Measurements from ENCODE around the gene SLC2A13.

SLC2A13 gene

DNA sequence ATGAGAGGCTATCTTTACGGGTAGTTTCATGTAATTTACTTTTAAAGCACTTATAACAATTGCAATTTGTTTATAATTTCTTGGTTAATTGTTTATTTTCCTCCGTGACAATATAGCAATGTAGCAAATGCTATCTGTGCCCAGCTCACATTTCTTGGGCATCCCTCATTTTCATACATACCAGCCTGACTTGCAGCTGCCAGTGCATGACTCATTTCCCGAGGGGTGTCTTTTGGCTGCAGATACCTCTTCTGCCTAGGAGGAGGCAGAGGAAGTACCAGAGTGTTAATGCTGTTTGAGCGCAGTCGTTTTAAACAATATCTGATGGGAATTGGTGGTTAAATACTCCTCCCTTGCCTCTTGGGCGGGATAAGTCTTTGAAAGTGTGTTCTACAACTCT is 382.1 kb downstream of the SLC2A13 start:
- Histone ChIP-seq H3K36me3 (ENCODE audit: insufficient read depth, low read length) (no peaks in the 10 kb centered on the region), H3K9ac (ENCODE audit: insufficient read length) (no peak overlapping the region)
- DNase-seq (ENCODE audit: low read depth, low spot score): no peak

DNA sequence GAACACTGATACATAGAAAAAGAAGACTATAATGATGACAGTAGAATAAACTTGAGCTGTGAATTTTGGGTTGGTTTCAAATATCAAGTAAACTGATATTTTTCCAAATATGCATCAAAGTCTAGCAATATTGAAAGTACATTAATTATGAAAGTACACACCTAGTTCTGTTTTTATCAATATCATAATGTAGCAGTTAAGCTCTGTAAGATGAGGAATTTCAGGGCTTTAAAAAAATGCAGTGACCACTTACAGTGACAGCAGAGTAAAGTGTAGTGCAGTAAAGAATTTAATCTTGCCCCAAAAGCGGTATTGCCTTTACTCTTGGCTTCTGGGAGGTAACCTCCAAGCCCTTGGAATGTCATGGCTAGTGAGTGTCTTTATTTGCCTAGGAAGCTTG is 383.4 kb downstream of the SLC2A13 start:
- Histone ChIP-seq H3K9me3 (ENCODE audit: low read depth, low read length) (no peaks in the 10 kb centered on the region), H3K36me3 (ENCODE audit: insufficient read depth, low read length) (no peaks in the 10 kb centered on the region), H3K27ac (no peak overlapping the region), H3K4me3 (no peak overlapping the region), H3K9ac (ENCODE audit: insufficient read length) (no peak overlapping the region)
- TF ChIP-seq EZH2 (IDR thresholded peaks at IDR 0.05) (no peak), POLR2AphosphoS5 (IDR thresholded peaks at IDR 0.05; ENCODE audit: borderline replicate concordance, low read depth, low read length) (no peak), FOXP2 (optimal IDR thresholded peaks at IDR 0.05; ENCODE audit: control extremely low read depth, extremely low read length, insufficient read depth) (no peak)
- no peak for DNase-seq (ENCODE audit: low read depth, low spot score)

More for the DNA sequence above, 382.1 kb downstream of the SLC2A13 start:
- TF ChIP-seq FOXP2 (optimal IDR thresholded peaks at IDR 0.05; ENCODE audit: control extremely low read depth, extremely low read length, insufficient read depth) (no peak), POLR2AphosphoS5 (IDR thresholded peaks at IDR 0.05; ENCODE audit: borderline replicate concordance, low read depth, low read length) (no peak)
- no peaks in the 10 kb centered on the region for H3K9me3 ChIP-seq (ENCODE audit: low read depth, low read length)
- no peak overlapping the region for H3K4me3 ChIP-seq
- H3K27ac ChIP-seq: no peak overlapping the region

DNA sequence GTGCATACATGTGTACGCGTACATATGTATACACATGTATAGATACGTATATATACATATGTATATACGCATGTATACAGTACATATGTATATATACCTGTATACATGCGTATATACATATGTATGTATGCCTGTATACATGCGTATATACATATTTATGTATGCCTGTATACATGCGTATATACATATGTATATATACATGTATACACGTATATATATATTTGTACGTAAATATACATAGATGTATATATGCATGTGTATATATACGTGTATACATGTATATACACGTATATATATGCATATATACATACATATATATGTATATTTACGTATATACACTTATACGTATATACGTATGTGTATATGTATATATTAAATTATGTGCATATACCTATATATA is 392.3 kb downstream of the SLC2A13 start:
- Histone ChIP-seq H3K27ac (no peak overlapping the region), H3K36me3 (ENCODE audit: insufficient read depth, low read length) (no peaks in the 10 kb centered on the region), H3K9ac (ENCODE audit: insufficient read length) (no peak overlapping the region), H3K4me3 (no peak overlapping the region), H3K9me3 (ENCODE audit: low read depth, low read length) (no peaks in the 10 kb centered on the region)
- no peak for DNase-seq (ENCODE audit: low read depth, low spot score)
- no peak for TF ChIP-seq EZH2 (IDR thresholded peaks at IDR 0.05)
- TF ChIP-seq POLR2AphosphoS5 (IDR thresholded peaks at IDR 0.05; ENCODE audit: borderline replicate concordance, low read depth, low read length): no peak
- TF ChIP-seq FOXP2 (optimal IDR thresholded peaks at IDR 0.05; ENCODE audit: control extremely low read depth, extremely low read length, insufficient read depth): no peak

DNA sequence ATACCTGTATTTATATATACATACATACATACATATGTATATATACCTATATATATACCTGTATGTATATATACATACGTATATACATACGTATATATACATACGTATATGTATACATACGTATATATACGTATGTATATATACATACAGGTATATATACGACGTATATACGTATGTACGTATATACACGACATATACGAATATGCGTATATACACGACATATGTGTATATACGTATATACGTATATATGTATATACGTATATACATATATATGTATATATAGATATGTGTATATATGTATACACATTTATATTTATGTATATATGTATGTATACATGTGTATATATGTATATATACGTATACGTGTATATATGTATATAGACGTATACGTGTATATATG is 393.5 kb downstream of the SLC2A13 start:
- Histone ChIP-seq H3K4me3 (no peak overlapping the region), H3K36me3 (ENCODE audit: insufficient read depth, low read length) (no peaks in the 10 kb centered on the region), H3K27ac (no peak overlapping the region), H3K9me3 (ENCODE audit: low read depth, low read length) (no peaks in the 10 kb centered on the region), H3K9ac (ENCODE audit: insufficient read length) (no peak overlapping the region)
- TF ChIP-seq FOXP2 (optimal IDR thresholded peaks at IDR 0.05; ENCODE audit: control extremely low read depth, extremely low read length, insufficient read depth): no peak
- no peak for TF ChIP-seq POLR2AphosphoS5 (IDR thresholded peaks at IDR 0.05; ENCODE audit: borderline replicate concordance, low read depth, low read length)
- no peak for TF ChIP-seq EZH2 (IDR thresholded peaks at IDR 0.05)
- no peak for DNase-seq (ENCODE audit: low read depth, low spot score)

All from SK-N-MC (cell line).